Medulla oblongata (tissue), 1 donor: ENCODE measurements around the gene SLC37A1.
"Not testable (repeated sequence)": the region's sequence is repeated elsewhere in the genome, so short reads cannot be mapped to it uniquely, and the experiment has no call there.

Experiments used
- DNase-seq: peaks from one replicate; pipeline ENCODE4 v3.0.0-alpha.2; 2015; ENCODE audit errors: extremely low spot score

The SLC37A1 gene

GRCh38 chr21:42592156-42592820 lies 78.6 kb downstream of the SLC37A1 start:
- DNase-seq = no peak

- DNase-seq = peak; percentile 75
These were observed 79.6 kb downstream of the SLC37A1 start for GRCh38 chr21:42593007-42593814.

DNA sequence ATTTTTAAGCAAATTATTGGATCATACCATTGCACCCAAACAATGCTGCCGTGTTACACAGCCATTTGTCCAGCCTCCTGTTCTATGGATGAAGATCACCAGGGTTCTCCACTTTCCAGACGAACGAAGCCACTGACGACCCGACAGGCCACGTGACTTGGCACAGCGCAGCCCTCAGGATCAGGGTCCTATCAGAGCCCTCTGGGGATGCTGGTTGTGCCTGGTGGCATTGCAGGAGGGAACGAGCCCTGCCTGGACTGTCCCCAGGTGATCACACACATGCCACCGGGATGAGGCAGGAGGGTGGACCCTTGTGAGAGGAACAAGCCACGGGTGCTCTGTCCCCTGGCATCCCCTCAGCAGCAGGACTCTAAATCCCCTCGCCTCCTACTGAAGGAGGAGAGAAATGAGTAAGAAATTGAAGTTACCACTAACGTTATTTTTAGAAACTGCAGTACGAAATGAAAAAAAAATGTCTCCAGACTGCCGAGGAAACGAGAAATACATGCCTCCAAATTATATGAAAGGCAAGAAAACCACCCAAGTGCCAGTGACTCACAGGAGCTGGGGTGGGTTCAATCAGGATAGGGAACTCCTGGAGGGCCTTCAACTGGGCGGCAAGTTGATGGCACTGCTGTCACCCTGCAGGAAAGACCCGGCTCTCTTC lies 81.1 kb downstream of the SLC37A1 start:
- no peak for DNase-seq

DNA sequence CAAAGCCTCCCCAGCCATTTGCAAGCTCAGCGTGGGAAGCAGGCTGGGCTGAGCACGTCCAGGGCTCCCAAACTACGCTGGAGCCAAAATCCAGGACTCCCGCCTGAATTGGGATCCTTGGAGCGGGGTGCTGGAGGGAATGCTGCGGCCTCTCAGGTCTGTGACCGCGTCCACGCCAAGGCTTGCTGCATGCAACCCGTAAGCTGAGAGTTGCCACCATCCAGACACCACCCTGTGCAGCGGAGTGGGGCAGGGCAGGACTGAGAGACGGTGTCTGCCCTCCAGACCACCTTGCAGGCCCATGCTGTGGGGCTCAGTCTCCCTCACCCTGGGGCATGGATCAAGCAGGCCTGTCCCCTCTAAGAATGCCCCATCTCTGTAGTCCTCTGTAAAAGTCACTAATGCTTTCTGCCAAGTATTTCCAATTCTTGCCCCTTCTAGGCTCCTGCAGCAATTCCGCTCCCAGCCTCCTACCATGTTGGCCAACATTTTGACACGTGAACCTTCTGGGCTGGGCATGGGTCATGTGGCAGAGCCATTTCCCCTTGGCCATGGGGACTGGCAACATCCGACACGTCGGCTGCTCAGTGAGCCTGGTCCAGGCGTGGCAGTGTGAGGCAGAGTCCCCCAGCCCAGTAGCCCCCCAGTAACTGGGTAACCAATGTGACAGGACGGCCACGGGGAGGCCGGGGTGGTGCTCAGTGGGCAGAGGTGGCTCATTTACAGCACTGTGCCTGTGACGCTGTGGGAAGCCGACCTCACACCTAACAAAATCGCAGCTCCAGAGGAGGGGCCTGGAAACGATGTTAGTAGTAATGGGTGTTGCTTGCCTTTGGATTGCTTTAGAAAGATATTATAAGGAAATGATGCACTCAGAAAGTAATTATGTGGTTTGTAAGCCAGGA lies 81.9 kb downstream of the SLC37A1 start:
- no peak for DNase-seq

GRCh38 chr21:42596657-42597056 lies 83.0 kb downstream of the SLC37A1 start:
- no peak for DNase-seq

- no peak for DNase-seq
These were observed 84.0 kb downstream of the SLC37A1 start for GRCh38 chr21:42597487-42598158.

- no peak for DNase-seq
These were observed 84.6 kb downstream of the SLC37A1 start for GRCh38 chr21:42598159-42598735.

DNA sequence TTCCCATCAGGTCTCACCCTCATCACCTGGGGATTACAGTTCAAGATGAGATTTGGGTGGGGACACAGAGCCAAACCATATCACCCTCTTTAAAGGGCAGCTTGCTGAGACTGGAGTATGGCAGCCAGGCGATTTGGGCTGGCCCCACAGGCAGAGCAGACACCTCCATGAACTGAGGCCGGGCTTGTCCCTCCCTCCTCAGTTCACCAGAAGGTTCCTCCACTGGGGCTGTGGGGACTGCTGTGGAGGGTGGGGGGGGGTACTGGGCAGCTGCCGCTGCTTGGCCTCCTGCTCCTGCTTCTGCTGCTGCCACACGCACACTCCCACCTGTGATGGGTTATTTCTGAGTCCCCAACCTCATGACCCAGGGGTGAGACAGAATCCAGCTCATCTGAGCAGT lies 85.8 kb downstream of the SLC37A1 start:
- no peak for DNase-seq

GRCh38 chr21:42599962-42600361 lies 86.3 kb downstream of the SLC37A1 start:
- no peak for DNase-seq

GRCh38 chr21:42601656-42602055 lies 88.0 kb downstream of the SLC37A1 start:
- no peak for DNase-seq

GRCh38 chr21:42607102-42607501 lies 93.5 kb downstream of the SLC37A1 start:
- DNase-seq = no peak

- DNase-seq = no peak
These were observed 94.0 kb downstream of the SLC37A1 start for GRCh38 chr21:42607525-42608102.

DNA sequence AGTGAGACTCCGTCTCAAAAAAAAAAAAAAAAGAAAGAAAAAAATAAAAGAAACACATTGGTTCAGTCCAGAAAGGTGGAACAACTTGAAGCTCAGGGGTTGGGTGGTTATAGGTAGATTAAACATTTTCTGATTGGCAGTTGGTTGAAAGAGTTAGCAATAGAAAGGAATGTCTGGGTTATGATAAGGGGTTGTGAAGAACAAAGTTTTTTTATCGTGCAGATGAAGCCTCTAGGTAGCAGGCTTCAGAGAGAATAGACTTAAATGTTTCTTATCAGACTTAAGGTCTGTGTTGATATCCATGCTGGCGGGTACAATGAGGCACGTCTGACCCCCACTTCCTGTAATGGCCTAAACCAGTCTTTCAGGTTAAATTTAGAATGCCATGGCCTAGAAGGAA lies 94.8 kb downstream of the SLC37A1 start:
- no peak for DNase-seq

- DNase-seq = no peak
These were observed 96.2 kb downstream of the SLC37A1 start for GRCh38 chr21:42609811-42610210.

DNA sequence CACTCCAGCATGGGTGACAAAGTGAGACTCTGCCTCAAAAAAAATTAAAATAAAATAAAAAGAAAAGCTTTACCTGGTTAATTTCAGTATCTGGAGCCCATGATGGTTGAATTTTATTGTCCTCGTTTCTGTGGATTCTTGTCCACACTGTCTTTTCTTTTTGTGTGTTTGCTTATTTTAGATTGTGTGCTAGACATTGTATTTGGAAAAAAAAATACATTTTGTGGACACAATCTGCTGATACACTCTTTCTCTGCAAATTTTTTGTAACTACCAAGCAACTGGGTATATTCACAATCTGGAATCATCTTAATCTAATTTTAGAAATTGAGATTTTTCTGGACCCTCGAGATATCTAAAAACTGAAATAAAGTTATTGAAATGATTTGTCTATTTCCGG lies 98.2 kb downstream of the SLC37A1 start:
- no peak for DNase-seq

DNA sequence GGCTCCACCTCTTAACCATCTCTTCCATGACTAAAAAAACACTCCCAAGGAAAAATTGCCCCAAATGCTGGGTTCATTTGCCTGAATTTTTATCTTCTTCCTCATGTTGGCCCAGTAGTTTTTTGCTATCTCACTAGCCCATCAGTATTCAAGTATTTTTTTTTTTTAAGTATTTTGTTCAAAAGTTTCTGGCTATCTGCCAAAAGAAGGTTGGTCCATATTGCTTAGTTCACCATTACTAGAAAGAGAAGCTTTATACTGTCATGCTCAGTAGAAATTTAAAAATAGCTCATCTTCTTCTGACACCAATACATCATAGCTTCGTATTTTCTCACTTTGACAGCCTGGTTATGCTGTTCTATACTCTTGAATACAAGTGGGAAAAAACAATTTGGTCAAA lies 98.7 kb downstream of the SLC37A1 start:
- no peak for DNase-seq

- no peak for DNase-seq
These were observed 100.1 kb downstream of the SLC37A1 start for GRCh38 chr21:42613756-42614155.

- DNase-seq = no peak
These were observed 100.7 kb downstream of the SLC37A1 start for GRCh38 chr21:42614396-42614795.

DNA sequence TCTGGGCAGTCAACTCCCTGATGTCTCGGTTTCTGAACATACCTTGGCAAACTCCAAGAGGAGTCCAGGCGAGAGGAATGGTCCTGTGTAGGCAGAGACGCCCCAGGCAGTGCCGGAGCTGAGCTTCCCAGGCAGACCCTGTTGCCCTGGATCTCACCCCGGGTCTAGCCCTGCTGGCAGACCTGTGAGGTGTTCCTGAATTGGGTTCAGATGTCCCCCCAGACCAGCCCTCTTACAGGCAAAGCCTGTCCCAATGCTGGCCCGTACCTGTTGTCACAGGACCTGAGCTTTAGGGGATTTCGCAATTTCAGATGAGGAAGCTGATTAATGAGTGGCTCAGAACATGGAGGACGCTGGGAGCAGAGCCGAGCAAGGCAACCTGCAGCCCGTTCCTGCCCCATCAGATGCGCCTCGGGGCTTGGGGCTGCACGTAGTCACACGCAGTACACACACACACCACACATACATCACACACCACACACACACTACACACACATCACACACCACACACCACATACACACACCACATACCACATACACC lies 101.2 kb downstream of the SLC37A1 start:
- DNase-seq = no peak

- DNase-seq = not testable (repeated sequence)
These were observed 101.7 kb downstream of the SLC37A1 start for GRCh38 chr21:42615377-42615776.
